Effector memory CD8-positive, alpha-beta T cell (primary cell): ENCODE results near the gene SDHB.

ENCODE experiments used
- ATAC-seq: fragments of 150-1000 bp; cut with Tn5 transposase; replicated peaks from 2 replicates; pipeline ENCODE4 v1.10.0; 2021; ENCODE audit warnings: mild to moderate bottlenecking, moderate library complexity
- DNase-seq, 3 experiments: peaks; one replicate each; pipeline ENCODE4 v3.0.0; 2021
- H3K27ac Mint-ChIP-seq, 2 donors: one replicate each; pipeline ENCODE4 v1.8.0; 2022; ENCODE audit warnings: mild to moderate bottlenecking in 2 of 2, mixed read lengths in 2 of 2, moderate library complexity in 2 of 2
- H3K27me3 Mint-ChIP-seq, 2 donors: one replicate each; pipeline ENCODE4 v1.8.0; 2022; ENCODE audit warnings: mixed read lengths in 2 of 2
- H3K36me3 Mint-ChIP-seq: one replicate; pipeline ENCODE4 v1.8.0; 2022; ENCODE audit warnings: mild to moderate bottlenecking, moderate library complexity, mixed read lengths; ENCODE audit not compliant: insufficient read depth
- H3K4me1 Mint-ChIP-seq, 2 donors: one replicate each; pipeline ENCODE4 v1.8.0; 2022; ENCODE audit warnings: low read depth in 2 of 2, mixed read lengths in 2 of 2
- H3K4me3 Mint-ChIP-seq, 2 donors: one replicate each; pipeline ENCODE4 v1.8.0; 2022; ENCODE audit warnings: mild to moderate bottlenecking in 2 of 2, mixed read lengths in 2 of 2, moderate library complexity in 2 of 2
- H3K9me3 Mint-ChIP-seq, 2 donors: one replicate each; pipeline ENCODE4 v1.8.0; 2022; ENCODE audit warnings: mixed read lengths in 2 of 2

The SDHB gene

DNA sequence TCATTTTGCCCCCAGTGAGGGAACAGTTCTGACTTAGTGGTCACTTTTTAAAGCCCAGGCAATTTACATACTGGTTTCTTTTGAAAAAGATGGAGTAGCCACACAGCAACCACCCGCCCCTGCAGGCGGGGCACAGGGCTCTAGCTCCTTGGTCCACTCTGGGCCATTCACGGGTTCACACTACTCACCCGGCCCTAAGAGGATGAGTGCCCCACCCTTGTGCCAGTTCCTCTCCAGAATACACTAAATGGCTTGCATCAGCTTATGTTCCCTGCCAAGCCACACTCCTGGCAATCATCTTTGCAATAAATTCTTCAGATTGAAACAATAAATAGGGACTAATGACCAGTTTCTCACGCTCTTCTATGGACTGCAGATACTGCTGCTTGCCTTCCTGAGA, 26.4 kb downstream of the SDHB start:
- DNase-seq (no peak), ATAC-seq (no peak)
- no peak overlapping the region for H3K27ac Mint-ChIP-seq
- H3K27me3 Mint-ChIP-seq = no peaks in the 10 kb centered on the region
- no peaks in the 10 kb centered on the region for H3K9me3 Mint-ChIP-seq
- H3K4me3 Mint-ChIP-seq = no peak overlapping the region
- H3K4me1 Mint-ChIP-seq = no peaks in the 10 kb centered on the region
- peaks cover 76% of the 10 kb centered on the region for H3K36me3 Mint-ChIP-seq

DNA sequence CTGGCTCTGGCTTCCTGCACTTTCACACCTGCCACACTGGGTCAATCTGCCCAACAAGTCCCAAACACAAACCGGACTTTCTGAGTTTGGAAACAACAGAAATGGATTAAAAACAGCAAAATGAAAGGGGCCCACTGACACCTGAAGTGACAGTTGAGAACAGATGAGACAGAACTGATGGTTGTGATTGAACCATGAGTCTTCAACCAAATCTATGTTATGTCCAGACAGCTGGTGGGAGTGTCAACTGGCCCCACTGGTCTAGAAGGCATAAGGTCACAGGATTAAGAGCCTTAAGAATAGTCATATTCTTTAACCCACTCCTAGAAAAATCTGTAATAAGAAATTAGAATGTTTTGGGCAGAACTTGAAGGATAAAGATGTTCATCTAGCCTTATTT, 29.1 kb downstream of the SDHB start:
- H3K36me3 Mint-ChIP-seq = peaks cover 78% of the 10 kb centered on the region
- DNase-seq (no peak), ATAC-seq (no peak)
- H3K9me3 Mint-ChIP-seq = no peaks in the 10 kb centered on the region
- no peak overlapping the region for H3K4me3 Mint-ChIP-seq
- H3K27ac Mint-ChIP-seq = peak overlapping the region; percentile 56 to 65
- H3K27me3 Mint-ChIP-seq = no peaks in the 10 kb centered on the region
- no peaks in the 10 kb centered on the region for H3K4me1 Mint-ChIP-seq

DNA sequence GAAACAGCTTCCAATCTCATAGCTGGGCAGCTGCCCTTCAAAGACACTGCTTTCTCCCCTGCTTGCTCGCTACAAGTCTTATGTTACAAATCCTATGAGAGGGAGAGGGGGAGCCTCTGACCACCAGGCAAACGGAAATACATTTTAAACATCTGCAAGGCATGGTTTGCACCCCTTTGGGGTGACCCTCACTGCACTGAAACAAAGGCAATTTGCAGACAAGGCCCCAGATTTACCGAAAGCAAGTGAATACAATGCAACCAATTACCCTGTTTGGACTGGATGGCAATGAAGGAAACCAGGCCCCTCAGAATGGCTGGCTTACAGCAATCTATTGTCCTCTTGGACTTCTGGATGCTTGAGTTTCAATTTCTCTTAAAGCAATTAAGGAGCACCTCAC, 30.3 kb downstream of the SDHB start:
- H3K4me3 Mint-ChIP-seq = no peak overlapping the region
- no peaks in the 10 kb centered on the region for H3K27me3 Mint-ChIP-seq
- peak overlapping the region; percentile 9 to 65 for H3K27ac Mint-ChIP-seq
- DNase-seq (no peak), ATAC-seq (no peak)
- peaks cover 75% of the 10 kb centered on the region for H3K36me3 Mint-ChIP-seq
- H3K9me3 Mint-ChIP-seq = no peaks in the 10 kb centered on the region
- H3K4me1 Mint-ChIP-seq = no peaks in the 10 kb centered on the region

DNA sequence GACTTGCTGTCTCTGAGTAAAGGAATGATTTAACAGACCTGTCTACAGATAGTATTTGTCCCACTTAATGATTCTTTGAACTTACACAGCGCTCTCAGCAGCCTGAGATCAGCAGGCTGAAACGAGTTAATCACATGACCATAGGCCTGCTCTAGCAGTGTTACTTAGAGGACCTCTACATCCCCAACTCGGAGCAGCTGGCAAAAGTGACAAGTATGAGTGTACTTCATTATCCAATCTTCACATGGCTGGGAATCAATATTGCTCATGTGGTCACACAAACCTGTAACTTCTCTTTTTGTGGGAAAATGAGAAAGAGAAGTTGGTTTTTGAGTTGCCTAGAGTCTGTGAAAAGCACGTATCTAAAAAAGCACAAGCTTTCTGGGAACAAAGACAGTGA, 30.7 kb downstream of the SDHB start:
- H3K36me3 Mint-ChIP-seq = peaks cover 74% of the 10 kb centered on the region
- H3K4me1 Mint-ChIP-seq = no peaks in the 10 kb centered on the region
- peak overlapping the region in 1 of 2 donors; percentile 9 for H3K27ac Mint-ChIP-seq
- ATAC-seq = no peak
- H3K4me3 Mint-ChIP-seq = no peak overlapping the region
- no peaks in the 10 kb centered on the region for H3K27me3 Mint-ChIP-seq
- no peaks in the 10 kb centered on the region for H3K9me3 Mint-ChIP-seq
- DNase-seq = no peak

DNA sequence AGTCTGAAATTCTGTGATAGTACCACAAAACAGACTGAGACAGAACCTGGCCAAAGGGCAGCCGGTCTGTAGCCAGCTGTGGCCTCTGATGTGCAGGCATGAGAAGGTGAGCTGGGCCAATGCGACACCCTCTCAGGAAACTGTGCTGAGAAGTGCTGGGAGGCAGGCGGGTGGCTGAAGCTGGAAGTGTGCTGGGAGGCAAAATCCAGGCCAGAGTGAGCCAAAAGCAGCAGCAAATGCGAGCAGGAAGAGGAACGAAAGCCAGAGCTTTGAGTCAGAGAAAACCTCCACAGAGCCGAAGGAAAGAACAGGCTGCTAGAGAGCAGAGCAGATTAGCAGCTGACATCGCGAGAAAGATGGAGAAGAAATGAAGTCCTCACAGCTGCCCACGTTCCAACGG, 31.9 kb downstream of the SDHB start:
- Mint-ChIP-seq H3K36me3 (peaks cover 73% of the 10 kb centered on the region), H3K27me3 (no peaks in the 10 kb centered on the region), H3K4me3 (no peak overlapping the region), H3K9me3 (no peaks in the 10 kb centered on the region), H3K4me1 (no peaks in the 10 kb centered on the region), H3K27ac (no peak overlapping the region)
- ATAC-seq = no peak
- no peak for DNase-seq

DNA sequence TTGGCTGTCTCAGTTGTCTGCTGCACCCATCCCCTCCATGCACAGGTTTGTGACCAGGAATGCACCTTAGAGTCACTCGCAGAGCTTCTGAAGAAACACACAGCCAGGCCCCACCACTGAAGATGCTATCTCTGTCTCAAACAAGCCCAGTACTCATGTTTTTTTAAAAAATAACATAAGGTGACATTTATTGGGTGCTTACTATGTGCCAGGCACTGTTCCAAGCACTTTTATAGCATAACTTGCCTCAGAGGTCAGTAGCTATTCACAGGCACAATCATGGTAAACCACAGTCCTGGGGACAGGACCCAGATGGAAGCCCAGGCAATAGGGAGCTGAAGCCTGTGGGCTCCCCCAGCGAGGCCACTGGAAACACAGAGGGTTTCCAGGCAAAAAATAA, 33.3 kb downstream of the SDHB start:
- no peak overlapping the region for H3K4me3 Mint-ChIP-seq
- no peaks in the 10 kb centered on the region for H3K9me3 Mint-ChIP-seq
- no peaks in the 10 kb centered on the region for H3K27me3 Mint-ChIP-seq
- no peak overlapping the region for H3K27ac Mint-ChIP-seq
- DNase-seq (no peak), ATAC-seq (no peak)
- H3K36me3 Mint-ChIP-seq = peaks cover 63% of the 10 kb centered on the region
- H3K4me1 Mint-ChIP-seq = no peaks in the 10 kb centered on the region

DNA sequence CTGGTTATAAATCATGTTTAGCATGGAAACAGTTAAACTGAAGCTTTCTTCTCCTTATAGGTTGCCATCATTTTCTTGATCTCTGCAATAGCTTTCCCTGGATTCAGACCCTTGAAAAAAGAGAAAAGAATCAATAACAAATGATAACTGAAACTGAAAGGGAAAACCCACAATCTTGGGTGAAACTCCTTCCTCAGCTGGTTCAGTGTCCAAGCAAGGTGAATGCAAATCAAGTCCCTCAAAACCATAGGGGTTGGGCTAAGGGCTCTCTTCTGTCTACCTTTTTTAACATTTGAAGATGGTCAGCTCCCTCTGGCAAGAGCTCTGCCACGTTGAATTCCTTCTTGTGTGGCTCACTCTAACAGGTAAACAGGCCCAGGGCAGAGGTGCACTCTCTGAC, 35.0 kb downstream of the SDHB start:
- H3K27ac Mint-ChIP-seq = no peak overlapping the region
- H3K9me3 Mint-ChIP-seq = no peaks in the 10 kb centered on the region
- no peaks in the 10 kb centered on the region for H3K27me3 Mint-ChIP-seq
- DNase-seq (no peak), ATAC-seq (no peak)
- no peak overlapping the region for H3K4me3 Mint-ChIP-seq
- H3K4me1 Mint-ChIP-seq = no peaks in the 10 kb centered on the region
- peaks cover 47% of the 10 kb centered on the region for H3K36me3 Mint-ChIP-seq

DNA sequence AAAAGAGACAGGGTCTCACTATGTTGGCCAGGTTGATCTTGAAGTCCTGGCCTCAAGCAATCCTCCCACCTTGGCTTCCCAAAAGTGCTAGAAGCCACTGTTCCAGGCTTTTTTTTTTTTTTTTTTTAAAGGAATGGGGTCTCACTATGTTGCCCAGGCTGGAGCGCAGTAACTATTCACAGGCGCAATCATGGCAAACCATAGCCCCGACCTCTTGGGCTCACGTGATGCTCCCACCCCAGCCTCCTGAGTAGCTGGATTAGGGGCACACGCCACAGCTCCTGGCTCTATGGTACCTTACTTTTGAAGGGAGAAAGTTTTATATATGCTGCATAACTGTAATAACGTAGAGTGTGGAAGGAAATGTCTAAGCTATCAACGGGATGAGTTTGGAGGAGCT, 36.4 kb downstream of the SDHB start:
- peaks cover 42% of the 10 kb centered on the region for H3K36me3 Mint-ChIP-seq

DNA sequence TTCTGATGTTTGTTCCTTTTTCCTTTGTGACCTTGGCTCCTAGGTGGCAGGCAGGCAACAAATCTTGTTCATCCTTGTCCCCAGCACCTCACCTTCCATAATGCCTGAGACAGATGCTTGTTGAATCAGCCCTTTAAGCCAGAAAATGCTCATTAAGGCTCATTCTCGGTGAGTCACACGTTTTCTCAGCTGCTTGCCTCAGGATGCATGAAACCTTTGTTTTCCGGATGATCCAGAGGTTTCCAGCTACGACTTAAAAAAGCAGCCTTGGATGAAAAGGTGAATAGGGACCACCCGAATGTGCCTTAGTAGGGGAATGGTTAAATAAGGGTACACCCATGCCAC, 37.5 kb downstream of the SDHB start:
- H3K4me1 Mint-ChIP-seq = peaks cover 6 to 8% of the 10 kb centered on the region in 2 donors
- H3K9me3 Mint-ChIP-seq = no peaks in the 10 kb centered on the region
- no peak for ATAC-seq
- H3K27ac Mint-ChIP-seq = no peak overlapping the region
- no peak for DNase-seq
- H3K4me3 Mint-ChIP-seq = no peak overlapping the region
- H3K27me3 Mint-ChIP-seq = no peaks in the 10 kb centered on the region
- peaks cover 35% of the 10 kb centered on the region for H3K36me3 Mint-ChIP-seq

More for the DNA sequence above, 36.4 kb downstream of the SDHB start:
- H3K9me3 Mint-ChIP-seq = no peaks in the 10 kb centered on the region
- no peak overlapping the region for H3K27ac Mint-ChIP-seq
- ATAC-seq (no peak), DNase-seq (no peak)
- peaks cover 0 to 1% of the 10 kb centered on the region in 2 donors for H3K4me1 Mint-ChIP-seq
- no peaks in the 10 kb centered on the region for H3K27me3 Mint-ChIP-seq
- H3K4me3 Mint-ChIP-seq = no peak overlapping the region

DNA sequence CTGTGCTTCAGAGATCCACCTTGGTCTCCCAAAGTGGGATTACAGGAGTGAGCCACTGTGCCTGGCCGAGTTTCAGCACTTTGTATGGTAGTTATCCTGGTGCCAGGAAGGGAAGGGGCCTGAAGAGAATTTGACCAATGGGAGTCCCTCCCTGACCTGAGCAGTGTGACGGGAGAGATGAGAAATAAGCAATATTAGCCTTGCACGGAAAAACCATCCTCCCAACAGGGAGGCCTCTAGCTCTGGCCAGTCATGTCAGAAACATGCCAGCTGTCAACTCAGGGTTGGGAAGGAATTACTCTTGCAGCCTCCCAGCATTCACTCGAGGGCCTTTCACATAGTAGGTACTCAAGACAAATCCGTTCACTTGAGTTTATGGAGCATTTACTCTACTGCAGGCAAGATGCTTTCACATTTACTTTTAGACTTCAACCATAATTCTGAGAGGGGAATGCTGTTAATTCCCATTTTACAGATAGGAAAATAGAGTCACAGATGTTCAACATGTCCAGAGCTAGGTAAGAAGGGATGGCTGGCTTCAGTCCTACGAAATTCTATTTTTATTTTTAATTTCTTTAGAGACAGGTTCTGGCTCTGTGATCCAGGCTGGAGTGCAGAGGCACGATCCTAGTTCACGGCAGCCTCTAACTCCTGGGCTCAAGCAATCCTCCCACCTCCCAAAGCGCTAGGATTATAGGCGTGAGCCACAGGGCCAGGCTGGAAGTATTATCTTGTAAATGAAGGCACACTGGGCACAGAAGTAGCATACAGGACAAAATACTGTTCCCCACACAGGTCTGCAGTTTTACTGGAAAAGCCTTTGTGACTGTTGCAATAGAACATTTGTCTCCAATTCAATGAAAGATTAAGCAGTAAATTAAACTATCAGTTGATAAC, 38.9 kb downstream of the SDHB start:
- Mint-ChIP-seq H3K4me1 (peaks cover 12 to 16% of the 10 kb centered on the region in 2 donors), H3K27me3 (no peaks in the 10 kb centered on the region), H3K36me3 (peaks cover 23% of the 10 kb centered on the region), H3K27ac (no peak overlapping the region), H3K9me3 (no peaks in the 10 kb centered on the region), H3K4me3 (no peak overlapping the region)
- DNase-seq (no peak), ATAC-seq (no peak)

DNA sequence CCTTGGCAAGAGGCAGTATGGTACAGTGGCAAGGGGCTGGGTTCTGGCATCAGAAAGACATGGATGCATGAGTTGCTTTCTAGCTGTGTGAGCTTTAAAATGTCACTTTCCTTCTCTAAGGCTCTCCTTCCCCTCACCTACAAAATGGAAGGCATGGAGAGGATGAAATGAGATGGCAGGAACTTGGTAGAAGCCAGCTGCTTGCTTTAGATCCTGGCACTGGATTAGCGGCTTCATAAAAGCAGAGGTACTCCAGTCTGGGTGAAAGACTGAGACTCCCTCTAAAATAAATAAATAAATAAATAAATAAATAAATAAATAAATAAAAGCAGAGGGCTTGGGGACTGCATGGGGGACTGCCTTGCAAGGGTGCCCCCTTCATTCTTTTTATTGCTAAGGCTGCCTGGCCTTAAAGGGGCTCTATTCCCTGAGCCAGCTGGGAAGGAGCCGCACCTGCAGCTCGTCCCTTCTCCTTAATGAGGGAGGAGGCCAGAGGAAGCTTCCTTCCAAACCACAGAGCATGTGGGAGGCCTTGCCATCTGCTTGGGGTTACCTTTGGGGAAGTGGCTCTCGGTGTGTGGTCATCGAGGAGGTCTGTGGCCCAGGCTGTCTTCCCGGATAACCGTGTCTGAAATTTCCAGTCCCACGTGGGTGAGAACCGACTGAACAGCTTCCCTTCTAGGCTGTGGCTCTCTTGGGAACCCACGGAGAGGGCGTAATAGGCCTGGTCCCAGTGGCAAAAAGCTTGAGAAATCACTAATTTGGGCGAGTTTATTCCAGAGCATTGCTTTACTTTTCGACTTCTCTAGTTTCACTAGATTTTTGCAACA, 40.1 kb downstream of the SDHB start:
- Mint-ChIP-seq H3K27me3 (no peaks in the 10 kb centered on the region), H3K4me3 (no peak overlapping the region), H3K27ac (no peak overlapping the region)

DNA sequence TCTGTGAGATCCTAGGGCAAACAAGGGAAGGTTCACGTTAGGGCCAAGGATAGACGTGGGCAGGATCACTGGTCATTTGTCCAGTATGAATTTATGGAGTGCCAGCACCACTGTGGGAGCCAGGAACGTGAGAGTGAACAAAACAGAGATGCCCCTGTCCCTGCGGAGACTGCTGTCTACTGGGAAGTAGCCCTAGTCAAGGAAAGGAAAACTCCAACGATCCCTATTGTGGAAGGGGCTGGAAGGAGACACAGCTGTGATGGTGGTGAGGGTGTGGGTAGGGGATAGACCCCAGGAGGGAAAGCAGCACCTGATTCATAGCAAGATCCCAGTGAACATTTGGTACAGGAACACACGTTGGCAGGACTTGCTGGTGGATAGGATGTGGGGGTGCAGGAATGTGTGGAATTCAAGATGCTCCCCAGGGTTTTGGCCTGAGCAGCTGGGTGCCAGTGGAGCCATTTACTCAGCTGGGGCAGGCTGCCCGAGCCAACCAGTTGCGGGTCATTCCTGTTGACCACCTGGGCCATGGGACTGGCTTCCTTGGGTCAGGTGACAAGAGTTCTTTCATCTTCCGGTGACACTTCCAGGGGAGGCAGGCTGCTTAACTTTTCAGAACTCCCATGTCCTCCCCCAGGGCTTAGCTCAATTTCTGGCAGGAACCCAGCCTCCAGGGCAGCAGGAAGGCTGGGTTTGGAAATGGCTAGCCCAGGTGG, 40.9 kb downstream of the SDHB start:
- ATAC-seq (no peak), DNase-seq (no peak)
- H3K36me3 Mint-ChIP-seq = peaks cover 10% of the 10 kb centered on the region
- no peak overlapping the region for H3K4me3 Mint-ChIP-seq
- H3K4me1 Mint-ChIP-seq = peaks cover 16 to 17% of the 10 kb centered on the region in 2 donors
- no peaks in the 10 kb centered on the region for H3K9me3 Mint-ChIP-seq
- peak overlapping the region in 1 of 2 donors; percentile 59 for H3K27ac Mint-ChIP-seq
- H3K27me3 Mint-ChIP-seq = no peaks in the 10 kb centered on the region

More for the DNA sequence above, 40.1 kb downstream of the SDHB start:
- H3K9me3 Mint-ChIP-seq = no peaks in the 10 kb centered on the region
- ATAC-seq (no peak), DNase-seq (no peak)
- peaks cover 12 to 16% of the 10 kb centered on the region in 2 donors for H3K4me1 Mint-ChIP-seq
- peaks cover 16% of the 10 kb centered on the region for H3K36me3 Mint-ChIP-seq

DNA sequence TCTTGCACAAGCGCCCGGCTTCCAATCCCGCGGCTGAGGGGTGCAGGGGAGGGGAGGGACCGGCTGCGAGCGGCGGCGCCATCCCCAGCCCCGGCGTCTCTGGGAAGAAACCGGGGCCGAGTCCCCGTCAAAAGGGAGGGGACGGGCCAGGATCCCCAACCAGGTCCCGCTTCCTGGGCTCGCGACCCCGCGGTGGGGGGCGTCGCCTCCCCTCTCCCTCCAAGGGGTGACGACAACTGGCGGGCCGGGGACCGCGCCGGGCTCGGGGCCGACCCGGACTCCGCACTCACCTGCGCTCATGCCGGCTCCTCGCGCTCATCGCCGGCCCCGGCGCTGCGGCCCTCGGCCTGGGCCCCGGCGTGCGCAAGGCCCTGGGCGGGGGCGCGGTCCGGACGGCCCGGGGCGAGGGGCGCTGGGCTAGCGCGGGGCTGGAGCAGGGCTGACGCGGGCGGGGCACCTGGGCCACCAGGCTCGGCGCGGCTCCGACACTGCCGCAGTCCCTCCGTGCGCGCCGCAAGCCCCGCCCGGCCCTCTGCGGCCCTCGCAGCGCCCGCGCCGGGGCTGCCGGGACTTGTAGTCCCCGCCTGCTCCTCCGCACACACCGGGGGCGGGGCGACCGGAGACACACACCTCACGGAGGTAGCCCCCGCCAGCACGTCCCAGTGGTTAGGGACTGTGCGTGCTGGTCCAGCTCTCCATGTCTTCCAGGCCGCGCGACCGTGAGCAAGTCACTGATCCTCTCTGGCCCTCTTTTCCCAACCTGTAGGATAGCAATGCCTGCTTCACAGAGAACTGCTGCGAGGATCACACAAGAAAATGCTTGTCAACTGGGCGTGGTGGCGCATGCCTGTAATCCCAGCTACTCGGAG, 42.2 kb downstream of the SDHB start, which contains the start of gene ATP13A2:
Gene ATP13A2, minus strand, starts transcription at position 490 of the 869 bp plus-strand sequence. Its CDS starts 190 bp downstream, at position 300.
- Mint-ChIP-seq H3K27ac (peak within 1 kb of the TSS; percentile 85 to 86), H3K9me3 (no peaks in the 10 kb centered on the region), H3K36me3 (peaks cover 2% of the 10 kb centered on the region), H3K4me3 (peak within 1 kb of the TSS; percentile 81 to 86), H3K27me3 (no peaks in the 10 kb centered on the region), H3K4me1 (peaks cover 19 to 21% of the 10 kb centered on the region in 2 donors)
- peak; percentile 69 to 78 (median 76) for DNase-seq
- peak; percentile 99 for ATAC-seq
